Effector memory CD4-positive, alpha-beta T cell (primary cell): ENCODE measurements around the gene NPVF.

Source experiments
- DNase-seq, 3 donors: peaks; one replicate each; pipeline ENCODE4 v3.0.0-alpha.2; 2020
- H3K27ac ChIP-seq: 2 replicates; pipeline ENCODE4 v1.7.0; 2013; ENCODE audit warnings: mild to moderate bottlenecking, low read length, moderate library complexity; ENCODE audit not compliant: insufficient read depth, poor library complexity, severe bottlenecking
- H3K27me3 ChIP-seq: replicated peaks from 2 replicates; pipeline ENCODE4 v1.7.0; 2013; ENCODE audit warnings: mild to moderate bottlenecking, low read length; ENCODE audit not compliant: insufficient read depth, control insufficient read depth, poor library complexity, severe bottlenecking
- H3K36me3 ChIP-seq: 2 replicates; pipeline ENCODE4 v1.7.0; 2013; ENCODE audit warnings: mild to moderate bottlenecking, low read length, moderate library complexity; ENCODE audit not compliant: control insufficient read depth, insufficient read depth
- H3K4me1 ChIP-seq: 2 replicates; pipeline ENCODE4 v1.7.0; 2013; ENCODE audit warnings: low read length, mild to moderate bottlenecking; ENCODE audit not compliant: control insufficient read depth, insufficient read depth, poor library complexity, severe bottlenecking
- H3K4me3 ChIP-seq: 2 replicates; pipeline ENCODE4 v1.7.0; 2013; ENCODE audit warnings: low read length, low read depth, mild to moderate bottlenecking; ENCODE audit not compliant: insufficient read depth, poor library complexity, severe bottlenecking
- H3K9me3 ChIP-seq: 2 replicates; pipeline ENCODE4 v1.7.0; 2013; ENCODE audit warnings: mild to moderate bottlenecking, low read length, moderate library complexity; ENCODE audit not compliant: control insufficient read depth
- total RNA-seq, 3 donors: gene quantifications; one replicate each; lab custom pipeline; 2026; lab: John Stamatoyannopoulos, UW

NPVF gene
- total RNA-seq = 0 reads per million in 3 donors

- Histone ChIP-seq H3K27ac (no peak within 1 kb of the TSS), H3K4me1 (no peaks in the 10 kb centered on the region), H3K9me3 (no peaks in the 10 kb centered on the region), H3K27me3 (no peaks in the 10 kb centered on the region), H3K4me3 (no peak within 1 kb of the TSS), H3K36me3 (no peaks in the 10 kb centered on the region)
- DNase-seq = no peak
These were observed at the start of gene NPVF for GRCh38 chr7:25228386-25228785. TSS of gene NPVF (minus strand) at chr7:25228486. CDS start at chr7:25228439, 47 bp downstream.

GRCh38 chr7:25272265-25272664 is 44.0 kb upstream of the NPVF start:
- Histone ChIP-seq H3K36me3 (no peaks in the 10 kb centered on the region), H3K27ac (no peak overlapping the region), H3K9me3 (no peaks in the 10 kb centered on the region), H3K4me3 (no peak overlapping the region), H3K4me1 (no peaks in the 10 kb centered on the region), H3K27me3 (no peaks in the 10 kb centered on the region)
- DNase-seq = no peak

GRCh38 chr7:25263337-25263736 is 35.1 kb upstream of the NPVF start:
- H3K4me1 ChIP-seq = no peaks in the 10 kb centered on the region
- H3K36me3 ChIP-seq = no peaks in the 10 kb centered on the region
- no peaks in the 10 kb centered on the region for H3K27me3 ChIP-seq
- H3K9me3 ChIP-seq = no peaks in the 10 kb centered on the region
- DNase-seq = no peak
- H3K27ac ChIP-seq = no peak overlapping the region
- H3K4me3 ChIP-seq = no peak overlapping the region

- no peaks in the 10 kb centered on the region for H3K27me3 ChIP-seq
- DNase-seq = no peak
These were observed 34.3 kb upstream of the NPVF start for GRCh38 chr7:25262586-25262985.

GRCh38 chr7:25261545-25262140 is 33.4 kb upstream of the NPVF start:
- Histone ChIP-seq H3K9me3 (no peaks in the 10 kb centered on the region), H3K4me3 (peak overlapping the region; percentile 43)

More at GRCh38 chr7:25262586-25262985, 34.3 kb upstream of the NPVF start:
- H3K27ac ChIP-seq = no peak overlapping the region
- H3K36me3 ChIP-seq = no peaks in the 10 kb centered on the region
- H3K4me3 ChIP-seq = no peak overlapping the region
- no peaks in the 10 kb centered on the region for H3K9me3 ChIP-seq
- H3K4me1 ChIP-seq = no peaks in the 10 kb centered on the region

GRCh38 chr7:25260862-25261494 is 32.7 kb upstream of the NPVF start:
- Histone ChIP-seq H3K27me3 (no peaks in the 10 kb centered on the region), H3K9me3 (no peaks in the 10 kb centered on the region), H3K27ac (no peak overlapping the region), H3K4me1 (no peaks in the 10 kb centered on the region), H3K4me3 (peak overlapping the region; percentile 43), H3K36me3 (no peaks in the 10 kb centered on the region)
- no peak for DNase-seq

More at GRCh38 chr7:25261545-25262140, 33.4 kb upstream of the NPVF start:
- H3K27me3 ChIP-seq = no peaks in the 10 kb centered on the region
- H3K27ac ChIP-seq = no peak overlapping the region
- DNase-seq = no peak
- H3K36me3 ChIP-seq = no peaks in the 10 kb centered on the region
- H3K4me1 ChIP-seq = no peaks in the 10 kb centered on the region

- no peak overlapping the region for H3K4me3 ChIP-seq
- no peaks in the 10 kb centered on the region for H3K9me3 ChIP-seq
- H3K4me1 ChIP-seq = no peaks in the 10 kb centered on the region
- DNase-seq = peak; percentile 4 to 46 (median 12)
- no peaks in the 10 kb centered on the region for H3K36me3 ChIP-seq
- H3K27ac ChIP-seq = no peak overlapping the region
- no peaks in the 10 kb centered on the region for H3K27me3 ChIP-seq
These were observed 31.4 kb upstream of the NPVF start for GRCh38 chr7:25259487-25260243.

GRCh38 chr7:25256333-25256819 is 28.1 kb upstream of the NPVF start:
- H3K36me3 ChIP-seq = no peaks in the 10 kb centered on the region
- no peak for DNase-seq
- no peak overlapping the region for H3K4me3 ChIP-seq
- H3K27ac ChIP-seq = no peak overlapping the region
- no peaks in the 10 kb centered on the region for H3K4me1 ChIP-seq
- no peaks in the 10 kb centered on the region for H3K27me3 ChIP-seq
- no peaks in the 10 kb centered on the region for H3K9me3 ChIP-seq

- Histone ChIP-seq H3K27me3 (no peaks in the 10 kb centered on the region), H3K9me3 (no peaks in the 10 kb centered on the region), H3K27ac (no peak overlapping the region), H3K4me3 (no peak overlapping the region), H3K4me1 (no peaks in the 10 kb centered on the region), H3K36me3 (no peaks in the 10 kb centered on the region)
- DNase-seq = no peak
These were observed 27.5 kb upstream of the NPVF start for GRCh38 chr7:25255611-25256332.
